HG03066 (cell line): Measurements from ENCODE around the gene TUBB4B.

Experiments
- ATAC-seq: cut with Tn5 transposase; IDR thresholded peaks from one replicate; pipeline ENCODE4 v1.9.1; 2021; ENCODE audit warnings: low read depth; ENCODE audit not compliant: unreplicated experiment

Gene TUBB4B

GRCh38 chr9:137267933-137268355 lies 26.9 kb downstream of the TUBB4B start:
- no peak for ATAC-seq

DNA sequence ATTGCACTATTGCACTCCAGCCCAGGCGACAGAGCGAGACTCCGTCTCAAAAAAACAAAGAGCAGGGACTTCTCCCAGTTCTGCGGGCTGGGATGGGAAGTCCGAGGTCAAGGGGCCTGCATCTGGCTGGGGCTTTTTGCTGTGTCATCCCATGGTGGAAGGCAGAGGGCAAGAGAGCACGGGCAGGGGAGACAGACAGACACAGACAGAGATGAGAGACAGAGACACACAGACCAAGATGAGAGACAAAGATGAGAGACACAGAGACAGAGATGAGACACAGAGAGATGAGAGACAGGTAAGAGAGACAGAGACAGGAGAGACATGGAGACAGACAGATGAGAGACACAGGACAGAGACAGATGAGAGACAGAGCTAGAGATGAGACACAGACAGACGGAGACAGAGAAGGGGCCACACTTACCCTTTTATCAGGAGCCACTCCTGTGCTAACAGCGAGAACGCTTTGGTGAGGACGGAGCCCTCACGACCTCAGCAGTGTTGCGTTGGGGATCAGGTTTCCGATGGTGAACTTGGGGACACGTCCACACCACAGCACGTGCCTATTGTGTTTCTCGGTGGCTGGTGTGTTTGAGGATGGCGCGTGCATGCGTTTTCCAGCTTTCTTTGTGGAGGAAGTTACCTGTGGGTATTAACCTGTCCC lies 27.6 kb downstream of the TUBB4B start:
- ATAC-seq = no peak

DNA sequence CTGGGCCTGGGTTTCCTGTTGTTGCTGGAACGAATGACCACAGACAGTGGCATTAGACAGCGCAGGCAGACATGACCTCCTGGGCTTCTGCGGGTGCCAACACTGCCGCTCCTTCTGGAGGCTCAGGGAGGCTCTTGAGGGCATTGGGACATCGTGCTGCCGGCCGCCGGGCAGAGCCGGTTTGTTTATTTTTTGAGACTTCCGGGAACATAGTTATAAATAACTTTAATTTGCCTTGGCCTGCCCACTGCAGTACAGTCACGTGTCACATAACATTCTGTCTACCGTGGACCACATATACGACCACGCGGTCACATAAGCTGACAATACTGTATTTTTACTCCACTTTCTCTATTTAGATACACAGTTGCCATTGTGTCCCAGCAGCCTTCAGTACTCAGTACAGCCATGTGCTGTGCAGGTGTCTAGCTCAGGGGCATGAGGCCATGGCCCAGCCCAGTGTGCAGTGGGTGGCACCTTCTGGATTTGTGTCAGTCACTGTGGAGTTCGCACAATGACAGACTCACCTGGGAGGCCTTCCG lies 28.2 kb downstream of the TUBB4B start:
- ATAC-seq = no peak

GRCh38 chr9:137270929-137271695 lies 30.0 kb downstream of the TUBB4B start:
- ATAC-seq = no peak

GRCh38 chr9:137271696-137272076 lies 30.6 kb downstream of the TUBB4B start:
- no peak for ATAC-seq

DNA sequence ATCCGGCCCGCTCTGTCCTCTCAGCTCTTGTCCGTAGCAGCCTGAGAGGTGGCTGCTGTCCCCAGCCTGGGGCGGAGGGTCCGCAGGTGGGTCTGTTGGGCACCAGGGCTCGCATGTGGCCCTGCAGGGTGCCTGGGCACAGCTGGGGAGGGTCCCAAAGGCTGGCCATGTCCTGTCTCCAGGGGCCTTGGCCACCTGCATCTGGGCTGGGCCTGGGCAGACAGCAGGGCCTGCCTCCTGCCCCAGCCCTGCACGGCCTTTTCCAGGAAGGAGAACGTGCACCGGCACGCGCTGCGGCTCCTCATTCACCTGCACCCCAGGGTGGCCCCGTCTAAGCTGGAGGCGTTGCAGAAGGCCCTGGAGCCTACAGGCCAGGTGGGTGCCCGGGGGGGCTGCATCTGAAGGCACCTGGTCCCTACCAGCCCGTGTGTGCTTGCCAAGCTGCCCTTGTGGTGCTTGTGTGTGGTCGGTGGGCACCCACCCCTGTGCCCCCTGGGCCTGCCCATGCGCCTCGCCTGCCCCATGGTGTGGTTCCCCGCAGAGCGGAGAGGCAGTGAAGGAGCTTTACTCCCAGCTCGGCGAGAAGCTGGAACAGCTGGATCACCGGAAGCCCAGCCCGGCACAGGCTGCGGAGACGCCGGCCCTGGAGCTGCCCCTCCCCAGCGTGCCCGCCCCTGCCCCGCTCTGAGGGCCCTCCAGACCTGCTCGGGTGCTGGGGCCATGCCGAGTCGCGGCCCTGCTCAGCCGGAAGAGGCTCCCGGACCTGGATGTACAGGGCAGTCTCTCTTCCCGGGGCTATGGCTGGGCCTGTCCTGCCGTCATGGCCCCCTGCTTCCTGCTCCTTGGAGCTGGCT lies 31.4 kb downstream of the TUBB4B start:
- no peak for ATAC-seq

DNA sequence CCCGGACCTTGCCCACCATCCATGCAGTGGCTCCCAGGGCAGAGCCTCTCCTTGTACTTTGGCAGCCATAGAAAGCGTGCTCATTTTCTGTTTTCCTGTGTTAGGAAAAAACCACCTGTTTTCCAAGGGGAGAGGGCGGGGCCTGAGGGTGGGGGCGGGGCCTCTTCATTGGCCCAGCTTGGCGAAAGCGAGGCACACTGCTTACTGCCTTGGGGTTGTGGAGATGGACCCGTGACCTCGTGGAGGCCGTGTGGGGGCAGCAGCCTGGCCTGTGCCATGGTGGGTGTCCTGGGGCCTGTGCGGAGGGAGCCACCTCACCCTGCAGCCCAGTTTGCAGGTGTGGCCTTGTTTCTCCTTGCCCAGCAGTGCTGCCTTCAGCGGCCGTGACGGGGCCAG lies 32.0 kb downstream of the TUBB4B start:
- no peak for ATAC-seq

DNA sequence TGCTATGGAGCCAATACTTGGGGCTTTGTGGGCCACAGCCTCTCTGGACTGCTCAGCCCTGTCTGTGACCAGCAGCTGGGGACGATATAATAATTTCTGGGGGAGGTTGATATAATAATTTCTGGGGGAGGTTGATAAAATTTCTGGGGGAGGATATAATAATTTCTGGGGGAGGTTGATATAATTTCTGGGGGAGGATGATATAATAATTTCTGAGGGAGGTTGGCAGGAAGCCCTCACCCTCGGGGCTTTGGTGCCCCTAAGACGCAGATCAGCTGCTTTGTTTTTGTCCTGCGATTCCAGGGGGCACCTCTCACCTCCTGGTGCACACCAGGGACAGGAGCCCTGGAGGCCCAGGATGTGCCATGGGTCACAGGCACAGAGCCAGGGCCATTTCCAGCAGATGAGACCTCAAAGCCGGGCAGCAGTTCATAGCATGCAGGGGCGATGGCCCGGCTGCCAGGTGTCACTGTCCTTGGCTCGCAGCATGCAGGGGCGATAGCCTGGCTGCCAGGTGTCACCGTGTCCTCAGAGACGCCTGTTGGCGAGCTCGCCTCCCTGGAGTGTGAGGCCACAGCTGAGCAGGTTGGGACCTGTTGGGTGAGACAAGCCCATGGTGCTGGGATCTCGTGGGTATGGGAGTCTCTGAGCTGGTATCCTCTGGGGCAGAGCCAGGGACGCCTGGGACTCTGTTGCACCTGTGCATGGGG lies 32.7 kb downstream of the TUBB4B start:
- ATAC-seq = no peak

GRCh38 chr9:137275203-137275587 lies 34.1 kb downstream of the TUBB4B start:
- no peak for ATAC-seq

DNA sequence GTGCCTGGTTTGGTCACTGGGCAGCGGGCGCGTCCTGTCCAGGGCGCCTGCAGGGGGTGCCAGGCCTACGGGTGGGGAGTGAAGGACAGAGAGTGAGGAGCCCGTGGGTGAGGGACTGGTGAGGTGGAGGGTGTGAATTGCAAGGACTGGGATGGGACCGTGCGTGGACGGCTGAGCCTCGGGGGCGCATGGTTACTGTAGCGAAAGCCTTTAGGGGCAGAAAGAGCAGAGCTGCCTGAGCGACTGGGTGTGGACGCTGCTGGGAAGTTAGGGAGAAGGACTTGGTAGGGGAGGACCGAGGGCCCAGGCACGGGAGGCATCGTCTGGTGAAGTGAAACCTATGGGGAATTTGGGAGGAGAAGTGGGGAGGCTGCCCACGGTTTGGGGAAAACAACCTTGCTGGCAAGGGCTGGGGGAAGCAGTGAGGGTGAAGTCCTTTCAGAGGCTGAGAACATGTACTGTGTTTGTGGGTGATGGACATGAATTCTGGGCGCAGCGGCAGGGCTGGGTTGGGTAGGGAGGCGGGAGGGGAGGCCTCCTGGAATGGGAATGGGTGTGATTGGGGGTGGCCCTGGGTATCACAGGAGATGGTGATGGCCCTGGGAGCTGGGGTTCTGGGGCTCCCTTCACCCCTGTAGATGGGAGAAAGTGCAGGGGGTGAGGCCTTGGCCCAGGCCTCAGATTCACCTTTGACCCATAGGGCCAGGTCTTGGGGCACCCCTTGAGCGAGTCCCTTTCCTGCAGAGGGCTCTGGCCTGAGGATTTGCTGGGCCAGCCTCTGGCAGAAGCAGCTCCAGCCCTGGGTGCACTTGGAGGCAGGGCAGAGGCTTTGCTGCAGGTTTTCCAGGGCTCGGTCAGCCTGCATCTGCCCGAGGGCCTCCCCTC lies 34.7 kb downstream of the TUBB4B start:
- no peak for ATAC-seq

GRCh38 chr9:137276473-137277328 lies 35.6 kb downstream of the TUBB4B start:
- ATAC-seq = no peak

GRCh38 chr9:137277329-137278041 lies 36.4 kb downstream of the TUBB4B start, which contains the start of gene TOR4A:
Gene TOR4A, plus strand, starts transcription at chr9:137277726. Its CDS starts 964 bp downstream, at chr9:137278690.
- ATAC-seq = peak; percentile 81

DNA sequence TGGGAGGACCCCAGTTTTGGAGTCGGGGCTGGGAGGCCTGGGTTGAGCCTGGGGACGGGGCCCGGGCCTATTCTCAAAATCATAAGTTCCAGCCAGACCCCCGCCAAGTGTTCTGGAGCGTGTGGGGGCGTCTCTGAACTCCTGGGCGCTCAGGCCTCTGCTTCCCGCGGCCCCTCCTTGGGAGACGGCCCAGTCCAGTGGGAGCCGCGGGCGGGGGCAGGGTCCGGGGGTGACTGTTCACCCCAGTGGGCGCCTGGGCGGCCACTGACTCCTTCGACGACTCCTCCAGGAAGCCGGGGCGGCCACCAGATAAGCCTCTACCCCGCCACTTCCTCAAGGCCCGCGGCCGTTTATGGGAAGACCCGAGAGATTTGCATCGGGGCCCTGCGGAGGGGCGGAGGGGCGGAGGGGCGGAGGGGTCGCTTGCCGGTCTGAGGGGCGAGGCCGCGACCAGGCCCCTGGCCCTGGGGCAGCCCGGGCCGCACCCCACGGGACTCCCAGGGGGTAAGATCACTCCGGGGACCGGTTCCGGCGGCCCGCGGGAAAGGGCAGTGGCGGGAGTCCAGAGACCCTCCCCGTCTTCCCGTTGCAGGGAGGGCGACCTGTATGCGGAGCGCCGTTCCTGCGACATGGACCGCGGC lies 37.1 kb downstream of the TUBB4B start:
- no peak for ATAC-seq

DNA sequence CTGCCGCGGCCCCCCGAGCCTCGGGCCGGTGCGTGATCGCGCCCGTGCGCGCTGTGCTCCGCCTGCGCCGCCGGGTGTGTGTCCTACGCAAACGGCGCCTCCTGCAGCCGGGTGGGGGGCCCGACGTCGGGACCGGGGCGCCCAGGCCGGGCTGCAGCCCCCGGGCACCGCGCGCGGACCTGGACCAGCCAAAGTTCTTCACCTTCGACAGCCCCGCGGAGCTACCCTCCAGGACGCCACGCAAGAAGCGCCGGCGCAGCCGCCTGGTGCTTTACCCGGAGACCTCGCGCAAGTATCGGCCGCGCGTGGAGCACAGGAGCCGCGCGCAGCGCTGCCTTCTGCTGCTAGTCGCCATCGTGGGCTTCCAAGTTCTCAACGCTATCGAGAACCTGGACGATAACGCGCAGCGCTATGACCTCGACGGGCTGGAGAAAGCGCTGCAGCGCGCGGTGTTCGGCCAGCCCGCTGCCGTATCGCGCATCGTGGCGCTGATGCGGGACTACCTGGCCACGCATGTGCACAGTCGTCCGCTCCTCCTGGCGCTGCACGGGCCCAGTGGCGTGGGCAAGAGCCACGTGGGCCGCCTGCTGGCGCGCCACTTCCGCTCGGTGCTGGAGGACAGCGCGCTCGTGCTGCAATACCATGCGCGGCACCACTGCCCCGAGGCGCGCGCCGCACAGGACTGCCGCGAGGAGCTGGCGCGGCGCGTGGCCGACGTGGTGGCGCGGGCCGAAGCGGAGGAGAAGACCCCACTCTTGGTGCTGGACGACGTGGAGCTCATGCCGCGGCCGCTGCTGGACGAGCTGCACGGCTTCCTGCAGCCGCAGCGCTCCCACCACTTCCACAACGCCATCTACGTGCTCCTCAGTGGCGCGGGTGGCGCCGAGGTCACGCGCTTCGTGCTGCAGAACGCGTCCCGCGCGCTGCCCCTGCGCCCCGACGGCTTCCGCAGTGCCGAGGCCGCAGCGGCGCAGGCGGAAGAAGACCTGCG lies 37.9 kb downstream of the TUBB4B start:
- ATAC-seq = no peak

- no peak for ATAC-seq
These were observed 38.8 kb downstream of the TUBB4B start for GRCh38 chr9:137279741-137280473.
